ENCODE measurements around the gene CDK15.
"Not testable (repeated sequence)": the region's sequence is repeated elsewhere in the genome, so short reads cannot be mapped to it uniquely, and the experiment has no call there.

Gene CDK15

DNA sequence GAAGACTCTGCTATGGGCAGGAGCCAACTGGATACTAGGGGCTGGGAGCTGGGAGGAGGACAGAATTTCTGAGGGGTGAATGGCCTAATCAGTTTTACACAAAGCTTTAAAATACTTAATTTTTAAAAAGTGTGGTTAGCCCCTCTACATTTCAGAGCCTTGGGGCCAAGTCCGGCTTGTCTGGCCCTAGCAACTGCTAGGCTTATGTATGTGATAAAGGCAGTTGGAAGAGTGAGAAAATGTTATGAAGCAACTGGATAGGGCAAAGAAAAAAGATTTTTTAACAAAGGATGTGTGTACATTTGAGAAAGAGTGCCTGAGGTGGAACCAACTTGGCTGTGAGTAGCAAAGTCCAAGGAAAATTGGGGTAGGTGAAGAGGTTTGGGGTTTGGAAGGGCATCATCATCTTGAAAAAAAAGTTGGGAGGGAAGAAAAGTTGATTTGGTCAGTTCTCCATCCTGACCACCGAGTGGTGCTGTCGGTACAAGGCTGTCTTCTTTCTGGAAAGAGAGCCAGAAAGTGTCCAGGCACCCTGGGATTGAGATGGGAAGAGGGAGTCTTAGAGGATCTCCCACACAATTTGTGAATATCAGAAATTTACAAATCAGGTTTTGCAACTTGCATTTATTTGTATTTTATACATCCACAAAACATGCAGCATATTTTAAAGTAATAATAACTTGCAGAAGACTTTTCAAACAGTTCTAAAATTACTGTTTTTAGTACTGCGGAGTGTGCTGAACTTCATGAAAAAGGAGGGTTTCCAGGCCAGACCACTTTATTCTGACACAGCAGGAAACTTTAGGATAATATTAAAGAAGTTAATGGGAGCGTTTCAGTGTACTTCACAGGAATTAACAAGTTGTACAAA lies 10.5 kb upstream of the CDK15 start:
- no peak for TF ChIP-seq JUND (IDR thresholded peaks at IDR 0.05; ENCODE audit: low read depth)
- peak; percentile 22 to 58 for DNase-seq (ENCODE audit: low read depth in 1 of 2, low spot score in 1 of 2)
- in situ Hi-C loops (cut with HindIII; ENCODE audit: low pct_unique_long_range_greater_than_20kb, low sequenced_read_pairs) = no loop called here

GRCh38 chr2:201796478-201796865 lies 9.9 kb upstream of the CDK15 start:
- DNase-seq (ENCODE audit: low read depth in 1 of 2, low spot score in 1 of 2) = no peak
- in situ Hi-C loops (cut with HindIII; ENCODE audit: low pct_unique_long_range_greater_than_20kb, low sequenced_read_pairs) = no loop called here
- TF ChIP-seq JUND (IDR thresholded peaks at IDR 0.05; ENCODE audit: low read depth) = no peak

- no peak for TF ChIP-seq JUND (IDR thresholded peaks at IDR 0.05; ENCODE audit: low read depth)
- DNase-seq (ENCODE audit: low read depth in 1 of 2, low spot score in 1 of 2) = no peak
- in situ Hi-C loops (cut with HindIII; ENCODE audit: low pct_unique_long_range_greater_than_20kb, low sequenced_read_pairs) = no loop called here
These were observed 9.0 kb upstream of the CDK15 start for GRCh38 chr2:201797175-201797840.

- in situ Hi-C loops (cut with HindIII; ENCODE audit: low pct_unique_long_range_greater_than_20kb, low sequenced_read_pairs) = no loop called here
- no peak for TF ChIP-seq JUND (IDR thresholded peaks at IDR 0.05; ENCODE audit: low read depth)
- DNase-seq (ENCODE audit: low read depth in 1 of 2, low spot score in 1 of 2) = no peak
These were observed 8.0 kb upstream of the CDK15 start for GRCh38 chr2:201798252-201798913.

- DNase-seq (ENCODE audit: low read depth in 1 of 2, low spot score in 1 of 2) = peak in 1 of 2 experiments; percentile 26
- in situ Hi-C loops (cut with HindIII; ENCODE audit: low pct_unique_long_range_greater_than_20kb, low sequenced_read_pairs) = not testable (repeated sequence)
These were observed 7.4 kb upstream of the CDK15 start for GRCh38 chr2:201798914-201799285.

DNA sequence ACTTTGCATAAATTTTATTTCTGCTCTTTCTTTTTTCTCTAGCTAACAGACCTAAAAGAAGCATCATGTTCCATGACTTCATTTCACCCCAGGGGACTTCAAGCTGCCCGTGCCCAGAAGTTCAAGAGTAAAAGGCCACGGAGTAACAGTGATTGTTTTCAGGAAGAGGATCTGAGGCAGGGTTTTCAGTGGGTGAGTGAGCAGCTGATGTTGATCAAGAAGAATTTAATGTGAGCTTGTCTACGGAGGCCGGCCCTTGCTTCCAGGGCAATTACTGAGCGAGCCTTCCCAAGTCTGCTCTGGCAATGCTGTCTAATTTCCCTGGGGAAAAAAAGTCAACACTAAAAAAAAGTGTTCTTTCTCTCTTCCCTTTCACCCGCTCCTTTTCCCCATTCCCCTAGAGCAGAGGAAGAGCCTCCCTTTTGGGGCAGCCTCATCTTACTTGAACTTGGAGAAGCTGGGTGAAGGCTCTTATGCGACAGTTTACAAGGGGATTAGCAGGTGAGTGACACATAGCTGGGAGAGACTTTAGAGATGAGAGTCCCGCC lies 1.2 kb downstream of the CDK15 start:
- no peak for DNase-seq (ENCODE audit: low read depth in 1 of 2, low spot score in 1 of 2)

GRCh38 chr2:201808027-201808426 lies 1.7 kb downstream of the CDK15 start:
- no peak for DNase-seq (ENCODE audit: low read depth in 1 of 2, low spot score in 1 of 2)
- TF ChIP-seq JUND (IDR thresholded peaks at IDR 0.05; ENCODE audit: low read depth) = no peak
- in situ Hi-C loops (cut with HindIII; ENCODE audit: low pct_unique_long_range_greater_than_20kb, low sequenced_read_pairs) = no loop called here

More for the DNA sequence above, 1.2 kb downstream of the CDK15 start:
- in situ Hi-C loops (cut with HindIII; ENCODE audit: low pct_unique_long_range_greater_than_20kb, low sequenced_read_pairs) = no loop called here
- no peak for TF ChIP-seq JUND (IDR thresholded peaks at IDR 0.05; ENCODE audit: low read depth)

GRCh38 chr2:201809633-201810032 lies 3.3 kb downstream of the CDK15 start:
- no peak for TF ChIP-seq JUND (IDR thresholded peaks at IDR 0.05; ENCODE audit: low read depth)
- no peak for DNase-seq (ENCODE audit: low read depth in 1 of 2, low spot score in 1 of 2)
- in situ Hi-C loops (cut with HindIII; ENCODE audit: low pct_unique_long_range_greater_than_20kb, low sequenced_read_pairs) = no loop called here

DNA sequence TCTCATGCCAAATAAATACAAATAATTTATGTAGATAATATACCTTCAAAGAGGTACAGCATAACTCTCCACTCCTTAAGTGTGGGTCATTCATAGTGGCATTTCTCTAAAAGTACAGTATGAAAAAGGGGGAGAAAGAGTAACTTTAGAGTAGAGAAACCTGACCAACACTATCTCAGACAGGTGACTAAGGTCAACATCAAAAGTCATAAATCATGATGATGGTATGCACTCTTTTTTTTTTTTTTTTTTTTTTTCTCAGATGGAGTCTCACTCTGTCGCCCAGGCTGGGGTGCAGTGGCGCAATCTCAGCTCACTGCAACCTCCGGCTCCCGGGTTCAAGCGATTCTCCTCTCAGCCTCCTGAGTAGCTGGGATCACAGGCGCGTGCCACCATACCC lies 4.3 kb downstream of the CDK15 start:
- DNase-seq (ENCODE audit: low read depth in 1 of 2, low spot score in 1 of 2); in situ Hi-C loops (cut with HindIII; ENCODE audit: low pct_unique_long_range_greater_than_20kb, low sequenced_read_pairs): not testable (repeated sequence)

DNA sequence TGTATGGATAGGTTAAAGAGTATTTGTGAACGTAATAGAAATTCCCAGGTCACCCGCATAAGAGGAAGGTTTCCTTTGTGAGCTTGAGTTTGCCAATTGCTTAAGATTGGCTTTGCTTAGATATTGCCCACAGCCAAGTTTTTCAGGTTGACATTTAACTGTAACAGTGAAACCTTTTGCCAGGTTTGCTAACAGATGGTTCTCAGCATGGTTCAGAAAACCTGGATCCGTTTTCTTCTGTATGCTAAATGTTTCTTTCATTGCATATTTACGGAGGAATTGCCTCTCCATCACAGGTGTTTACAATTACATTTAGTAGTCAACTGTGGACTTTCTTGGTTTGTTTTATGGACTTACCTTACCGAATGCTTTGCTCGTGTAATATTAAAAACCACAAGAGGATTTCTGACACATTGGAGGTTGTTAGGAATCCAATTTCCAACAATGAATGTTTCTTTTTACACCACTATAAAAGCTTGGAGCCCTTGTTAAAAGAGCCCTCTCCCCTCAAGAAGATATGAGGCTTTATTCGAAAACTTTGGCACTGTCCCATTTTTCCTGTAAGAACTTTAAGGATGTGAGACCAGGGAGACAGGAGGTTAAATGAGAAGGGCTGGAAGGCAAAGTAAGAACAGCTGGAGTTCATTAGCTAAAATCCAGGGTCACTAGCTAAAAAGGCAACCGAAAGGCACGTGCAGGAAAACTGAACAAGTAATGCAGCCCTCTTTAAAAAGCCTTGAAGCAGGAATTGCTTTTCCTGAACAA lies 7.8 kb downstream of the CDK15 start:
- in situ Hi-C loops (cut with HindIII; ENCODE audit: low pct_unique_long_range_greater_than_20kb, low sequenced_read_pairs) = no loop called here
- no peak for DNase-seq (ENCODE audit: low read depth in 1 of 2, low spot score in 1 of 2)
- TF ChIP-seq JUND (IDR thresholded peaks at IDR 0.05; ENCODE audit: low read depth) = no peak

DNA sequence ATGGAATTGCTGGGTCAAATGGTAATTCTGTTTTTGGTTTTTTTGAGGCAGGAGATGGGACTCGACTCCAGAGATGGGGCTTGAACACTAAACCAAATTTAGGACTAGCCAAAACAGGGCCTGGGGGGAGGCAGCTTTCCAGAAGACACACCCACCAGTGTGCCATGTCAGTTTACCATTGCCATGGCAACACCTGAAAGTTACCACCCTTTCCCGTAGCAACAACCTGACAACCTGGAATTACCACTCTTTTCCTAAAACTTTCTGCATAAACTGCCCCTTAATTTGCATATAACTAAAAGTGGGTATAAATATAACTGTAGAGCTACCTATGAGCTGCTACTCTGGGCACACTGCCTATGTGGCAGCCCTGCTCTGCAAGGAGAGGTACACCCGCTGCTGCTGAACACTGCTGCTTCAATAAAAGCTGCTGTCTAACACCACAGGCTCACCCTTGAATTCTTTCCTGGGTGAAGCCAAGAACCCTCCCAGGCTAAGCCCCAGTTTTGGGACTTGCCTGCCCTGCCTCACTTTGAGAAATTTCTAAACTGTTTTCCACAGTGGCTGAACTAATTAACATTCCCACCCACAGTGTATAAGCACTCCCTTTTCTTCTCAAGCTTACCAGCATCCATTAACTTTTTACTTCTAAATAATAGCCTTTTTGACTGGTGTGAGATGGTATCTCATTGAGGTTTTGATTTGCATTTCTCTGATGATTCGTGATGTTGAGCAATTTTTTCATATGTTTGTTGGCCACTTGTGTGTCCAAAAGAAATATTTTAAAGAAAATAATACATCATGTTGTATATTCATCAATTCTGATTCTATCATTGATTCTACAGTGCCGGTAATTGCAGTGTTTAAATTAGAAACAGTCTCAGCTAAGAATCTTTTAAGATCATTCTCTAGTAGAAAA lies 10.6 kb downstream of the CDK15 start:
- TF ChIP-seq JUND (IDR thresholded peaks at IDR 0.05; ENCODE audit: low read depth) = no peak
- no peak for DNase-seq (ENCODE audit: low read depth in 1 of 2, low spot score in 1 of 2)
- in situ Hi-C loops (cut with HindIII; ENCODE audit: low pct_unique_long_range_greater_than_20kb, low sequenced_read_pairs) = no loop called here

All from T47D (cell line).